GF-D8 (cell line): ENCODE measurements around the gene TNPO2.
"Not testable (repeated sequence)": the region's sequence is repeated elsewhere in the genome, so short reads cannot be mapped to it uniquely, and the experiment has no call there.

ENCODE experiments used
- DNase-seq: peaks from one replicate; lab custom pipeline; 2025; lab: John Stamatoyannopoulos, UW

TNPO2 gene

GRCh38 chr19:12736995-12737834 is 13.5 kb upstream of the TNPO2 start, which contains the start of gene GET3:
TSS of gene GET3 (plus strand) at chr19:12737497. CDS start at chr19:12737506, 9 bp downstream.
- peak; percentile 95 for DNase-seq

DNA sequence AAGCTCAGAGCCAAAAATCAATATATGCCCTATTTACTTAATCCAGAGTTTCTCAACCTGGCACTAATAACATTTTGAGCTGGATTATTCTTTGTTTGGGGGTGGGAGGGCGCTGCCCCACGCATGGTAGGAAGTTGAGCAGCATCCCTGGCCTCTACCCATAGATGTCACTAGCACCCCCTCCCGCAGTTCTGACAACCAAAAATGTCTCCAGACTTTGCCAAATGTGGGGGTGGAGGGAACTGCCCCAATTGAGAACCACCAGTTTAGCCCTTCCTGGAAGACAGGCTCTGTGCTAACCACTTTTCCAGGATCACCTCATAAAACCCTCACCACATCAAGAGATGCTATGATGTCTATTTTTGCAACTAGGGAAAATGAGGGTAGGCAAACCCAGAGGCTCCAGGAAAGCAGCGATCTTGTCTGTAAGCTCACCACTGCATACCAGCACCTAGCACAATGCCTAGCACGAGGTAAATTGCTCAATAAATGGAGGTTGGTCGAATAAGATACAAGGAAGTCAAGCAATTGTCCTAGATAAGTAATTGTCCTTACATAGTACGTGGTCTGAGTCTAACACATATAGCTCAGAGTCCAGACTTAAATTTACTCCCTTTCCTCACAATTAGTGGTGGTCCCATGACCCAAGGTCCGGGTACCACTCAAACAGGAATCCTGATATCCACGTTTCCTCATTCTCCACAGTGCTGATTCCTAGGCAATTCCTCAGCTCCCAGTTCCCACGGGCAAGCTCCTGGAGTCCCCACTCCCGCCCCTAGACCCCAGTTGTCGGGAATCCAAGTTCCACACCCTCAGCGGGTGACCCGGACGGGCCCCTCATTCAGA is 9.9 kb upstream of the TNPO2 start:
- DNase-seq = peak; percentile 50

GRCh38 chr19:12731337-12731736 is 7.6 kb upstream of the TNPO2 start:
- DNase-seq = no peak

DNA sequence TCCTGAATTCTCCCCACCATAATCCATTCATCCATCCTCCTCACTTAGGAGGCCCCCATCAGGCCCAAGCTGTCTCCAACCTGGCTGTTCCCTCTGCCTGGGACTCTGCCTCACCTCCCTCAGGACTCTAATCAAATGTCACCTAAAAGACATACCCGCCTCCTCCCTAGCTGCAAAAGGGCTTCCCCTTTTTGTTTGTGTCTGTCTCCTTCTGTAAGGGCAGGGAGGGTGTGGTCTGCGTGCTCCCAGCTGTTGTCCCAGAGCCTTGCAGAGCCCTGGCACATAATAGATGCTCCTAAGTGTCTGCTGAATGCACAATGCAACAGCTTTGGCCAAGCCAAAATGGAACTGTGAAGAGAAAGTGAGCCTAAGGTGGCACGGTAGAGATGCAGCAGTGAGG is 6.3 kb upstream of the TNPO2 start:
- DNase-seq = no peak

GRCh38 chr19:12727745-12728433 is 4.2 kb upstream of the TNPO2 start:
- DNase-seq = no peak

GRCh38 chr19:12726988-12727316 is 3.2 kb upstream of the TNPO2 start:
- DNase-seq = no peak

DNA sequence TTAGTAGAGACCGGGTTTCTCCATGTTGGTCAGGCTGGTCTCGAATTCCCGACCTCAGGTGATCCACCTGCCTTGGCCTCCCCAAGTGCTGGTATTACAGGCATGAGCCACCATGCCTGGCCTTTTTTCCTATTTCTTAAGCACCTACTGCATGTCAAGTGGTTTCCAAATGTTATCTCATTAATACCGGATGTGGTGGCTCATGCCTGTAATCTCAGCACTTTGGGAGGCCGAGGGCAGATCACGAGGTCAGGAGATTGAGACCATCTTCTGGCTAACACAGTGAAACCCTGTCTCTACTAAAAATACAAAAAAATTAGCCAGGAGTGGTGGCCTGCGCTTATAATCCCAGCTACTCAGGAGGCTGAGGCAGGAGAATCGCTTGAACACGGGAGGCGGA is 1.9 kb upstream of the TNPO2 start:
- not testable (repeated sequence) for DNase-seq

DNA sequence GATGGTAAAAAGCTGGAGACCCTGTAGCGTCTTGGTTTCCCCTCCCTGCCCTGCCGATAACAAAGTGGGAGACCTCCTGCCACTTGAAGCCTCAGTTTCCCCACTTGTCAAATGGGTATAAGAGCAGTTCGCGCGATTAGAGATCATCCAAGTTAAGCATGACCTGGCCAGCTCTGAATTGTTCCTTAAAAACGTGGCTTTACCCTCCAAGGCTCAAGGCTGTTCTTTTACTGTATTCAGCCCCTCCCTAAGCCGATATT is 421 bp downstream of the TNPO2 start:
- no peak for DNase-seq

DNA sequence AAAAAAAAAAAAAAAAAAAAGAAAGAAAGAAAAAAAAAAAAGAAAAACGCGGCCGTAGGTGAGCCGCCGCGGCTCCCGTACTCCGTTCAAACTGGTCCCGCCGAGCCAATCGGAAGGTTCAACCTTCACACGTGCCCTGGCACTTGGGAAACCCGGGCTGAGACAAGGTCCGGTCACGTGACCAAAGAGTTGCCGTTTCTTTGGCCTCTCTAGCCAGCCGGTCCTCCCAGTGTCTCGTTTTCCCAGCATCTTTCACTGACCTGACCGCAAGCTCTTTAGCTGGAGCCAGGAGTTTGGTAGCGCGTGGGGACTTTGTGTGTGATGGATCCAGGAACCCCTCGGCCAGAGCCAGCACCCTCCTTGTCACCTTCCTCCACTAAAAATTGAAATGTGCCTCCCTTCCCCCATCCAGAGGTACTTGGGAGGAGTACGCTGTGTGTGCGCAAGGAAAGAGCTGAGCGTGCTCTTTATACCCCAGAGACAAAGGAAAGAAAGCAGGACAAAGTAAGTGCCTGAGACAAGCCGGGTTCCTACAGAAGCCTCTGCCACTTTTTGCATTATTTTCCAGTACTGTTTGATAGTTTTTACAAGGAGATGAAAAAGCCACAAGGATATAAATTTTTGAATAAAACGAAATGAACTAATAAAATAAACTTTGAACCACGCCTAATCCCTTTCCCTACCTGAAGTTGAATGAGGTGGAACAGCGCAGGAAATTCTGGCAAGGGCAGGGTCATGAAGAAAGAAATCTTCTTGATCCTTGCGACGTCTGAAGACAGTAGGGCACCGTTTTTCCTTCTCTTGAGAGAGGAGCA is 959 bp downstream of the TNPO2 start:
- DNase-seq = peak; percentile 93

DNA sequence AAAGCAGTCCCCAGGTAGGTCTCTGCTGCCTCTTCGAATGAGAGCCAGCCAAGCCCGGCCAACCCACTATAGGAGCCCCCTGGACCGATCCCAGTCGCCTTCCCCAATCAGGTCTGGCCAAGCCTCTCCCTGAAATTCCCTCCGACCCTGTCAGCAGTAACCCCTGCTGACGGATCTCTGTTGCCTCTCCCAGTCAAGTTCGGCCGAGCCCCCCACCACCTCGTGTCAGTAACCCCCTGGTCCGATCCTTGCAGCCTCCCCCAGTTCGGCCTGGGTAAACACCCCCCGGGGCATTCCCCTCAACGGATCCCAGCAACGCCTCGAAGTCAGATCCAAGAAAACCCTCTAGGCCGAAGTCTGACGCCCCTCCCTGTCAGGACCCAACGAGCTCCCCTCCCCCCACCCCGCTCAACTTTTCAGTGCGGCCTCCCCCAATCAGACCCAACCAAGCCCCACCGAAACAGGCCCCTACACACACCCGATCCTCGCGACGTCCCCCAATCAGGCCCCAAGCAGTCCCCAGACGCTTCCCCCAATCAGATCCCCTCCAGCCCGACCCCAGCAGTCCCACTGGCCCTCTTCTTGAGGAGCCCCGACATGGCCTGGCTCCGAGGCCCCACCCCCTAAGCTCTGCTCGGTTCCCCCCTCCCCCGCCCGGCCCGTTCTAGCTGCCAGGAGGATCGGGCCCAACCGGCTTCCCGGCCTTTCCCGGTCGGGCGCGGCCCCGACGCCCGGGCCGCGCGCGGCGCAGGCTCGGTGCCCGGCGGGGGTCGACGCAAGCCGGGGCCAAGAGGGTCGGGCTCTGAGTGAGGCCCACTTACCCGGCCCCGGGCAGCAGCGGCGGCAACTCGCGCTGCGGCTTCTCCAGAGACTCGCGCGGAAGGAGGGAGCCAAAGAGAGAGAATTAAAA is 1.8 kb downstream of the TNPO2 start:
- no peak for DNase-seq

DNA sequence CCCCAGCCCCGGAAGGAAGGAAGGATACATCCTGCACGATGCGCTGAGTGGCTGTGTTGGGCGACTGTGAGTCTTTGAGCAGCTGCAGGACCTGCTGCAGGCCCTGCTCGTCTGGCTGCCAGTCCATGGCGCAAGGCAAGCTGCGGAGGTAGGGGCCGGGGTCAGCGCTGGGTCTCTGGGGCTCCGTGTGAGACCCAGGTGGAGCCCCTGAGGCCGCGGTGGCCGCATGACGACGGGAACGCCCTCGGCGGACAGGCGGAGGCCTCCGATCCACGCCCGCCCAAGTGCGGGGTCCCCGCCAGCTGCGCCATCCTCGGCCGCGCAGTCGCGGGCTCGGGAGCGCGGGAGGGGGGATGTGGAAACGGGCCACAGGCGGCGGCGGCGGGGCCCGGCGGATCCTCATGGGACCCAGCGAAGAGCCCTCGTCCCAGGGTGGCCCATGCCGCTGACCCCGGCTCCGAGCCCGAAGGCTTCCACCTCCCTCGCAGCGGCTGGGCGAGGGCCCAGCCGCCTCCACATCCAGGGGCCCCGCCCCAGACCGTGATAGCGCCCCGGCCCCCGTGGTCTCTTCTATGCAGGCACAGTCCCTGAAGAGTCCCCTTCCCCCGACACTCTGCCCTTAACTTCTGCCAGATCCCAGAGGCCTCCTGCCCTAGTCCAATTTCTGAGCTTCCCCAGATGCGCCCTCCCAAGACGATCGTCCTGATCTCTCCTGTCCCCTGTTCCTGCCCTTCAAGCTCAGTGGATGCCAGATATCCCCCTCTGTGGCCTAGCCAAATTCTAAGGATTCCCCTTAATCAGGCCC is 2.7 kb downstream of the TNPO2 start:
- DNase-seq = no peak

GRCh38 chr19:12720296-12720695 is 3.4 kb downstream of the TNPO2 start:
- no peak for DNase-seq

DNA sequence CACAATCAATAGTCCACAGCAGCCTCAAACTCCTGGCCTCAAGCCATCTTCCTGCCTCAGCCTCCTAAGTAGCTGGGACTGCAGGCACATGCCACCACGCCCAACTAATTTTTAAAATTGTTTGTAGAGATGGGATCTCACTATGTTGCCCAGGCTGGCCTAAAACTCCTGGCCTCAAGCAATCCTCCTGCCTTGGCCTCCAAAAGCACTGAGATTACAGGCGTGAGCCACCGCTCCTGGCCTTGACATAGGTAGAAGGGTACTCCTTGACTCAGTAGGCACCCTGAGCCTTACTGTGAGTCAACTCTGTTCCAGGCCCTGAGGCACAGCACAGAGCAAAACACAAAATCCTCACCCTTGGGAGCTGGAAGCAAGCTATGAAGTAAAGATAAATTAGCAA is 7.8 kb downstream of the TNPO2 start:
- no peak for DNase-seq

DNA sequence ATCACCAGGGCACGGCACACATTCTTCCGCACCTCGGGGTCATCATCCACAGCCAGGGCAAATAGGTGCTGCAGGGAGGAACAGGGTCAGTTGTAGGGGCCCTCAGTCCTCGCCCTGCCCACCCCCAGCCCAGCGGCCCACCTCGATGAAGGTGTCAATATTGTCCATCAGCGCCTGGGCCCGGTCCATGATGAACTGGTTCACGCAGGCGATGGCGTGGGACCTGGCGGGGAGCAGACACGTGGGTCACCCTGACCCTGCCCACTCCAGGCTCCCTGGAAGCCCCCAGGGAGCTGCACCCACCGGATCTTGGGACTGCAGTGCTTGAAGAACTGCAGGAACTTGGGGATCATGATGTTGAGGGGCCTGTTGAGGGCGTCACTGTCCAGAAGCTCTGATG is 8.6 kb downstream of the TNPO2 start:
- DNase-seq = no peak

- not testable (repeated sequence) for DNase-seq
These were observed 10.4 kb downstream of the TNPO2 start for GRCh38 chr19:12713304-12713703.

DNA sequence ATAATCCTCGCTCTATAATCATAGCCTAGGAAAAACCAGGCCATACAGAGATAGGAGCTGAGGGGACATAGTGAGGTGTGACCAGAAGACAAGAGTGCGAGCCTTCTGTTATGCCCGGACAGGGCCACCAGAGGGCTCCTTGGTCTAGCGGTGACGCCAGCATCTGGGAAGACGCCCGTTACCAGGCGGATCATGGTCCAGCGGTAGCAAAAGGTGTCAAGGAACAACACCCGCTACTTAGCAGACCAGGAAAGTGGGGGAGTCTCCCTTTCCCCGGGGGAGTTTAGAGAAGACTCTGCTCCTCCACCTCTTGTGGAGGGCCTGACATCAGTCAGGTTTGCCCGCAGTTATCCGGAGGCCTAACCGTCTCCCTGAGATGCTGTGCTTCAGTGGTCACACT is 11.7 kb downstream of the TNPO2 start:
- not testable (repeated sequence) for DNase-seq

- no peak for DNase-seq
These were observed 12.5 kb downstream of the TNPO2 start for GRCh38 chr19:12711187-12711586.

DNA sequence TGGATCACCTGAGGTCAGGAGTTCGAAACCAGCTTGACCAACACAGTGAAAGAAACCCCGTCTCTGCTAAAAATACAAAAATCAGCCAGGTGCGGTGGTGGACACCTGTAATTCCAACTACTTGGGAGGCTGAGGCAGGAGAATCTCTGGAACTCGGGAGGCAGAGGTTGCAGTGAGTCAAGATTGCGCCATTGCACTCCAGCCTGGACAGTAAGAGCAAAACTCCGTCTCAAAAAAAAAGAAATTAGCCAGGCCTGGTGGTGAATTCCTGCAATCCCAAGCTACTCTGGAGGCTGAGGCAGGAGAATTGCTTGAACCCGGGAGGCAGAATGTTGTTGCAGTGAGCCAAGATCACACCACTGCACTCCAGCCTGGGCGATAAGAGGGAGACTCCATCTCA is 15.1 kb downstream of the TNPO2 start:
- DNase-seq = no peak

GRCh38 chr19:12706332-12706718 is 17.4 kb downstream of the TNPO2 start:
- no peak for DNase-seq

GRCh38 chr19:12705654-12706331 is 17.9 kb downstream of the TNPO2 start:
- no peak for DNase-seq
